Measurements from ENCODE around the gene ATG10.
"Not testable (repeated sequence)": the region's sequence is repeated elsewhere in the genome, so short reads cannot be mapped to it uniquely, and the experiment has no call there.

Gene ATG10

DNA sequence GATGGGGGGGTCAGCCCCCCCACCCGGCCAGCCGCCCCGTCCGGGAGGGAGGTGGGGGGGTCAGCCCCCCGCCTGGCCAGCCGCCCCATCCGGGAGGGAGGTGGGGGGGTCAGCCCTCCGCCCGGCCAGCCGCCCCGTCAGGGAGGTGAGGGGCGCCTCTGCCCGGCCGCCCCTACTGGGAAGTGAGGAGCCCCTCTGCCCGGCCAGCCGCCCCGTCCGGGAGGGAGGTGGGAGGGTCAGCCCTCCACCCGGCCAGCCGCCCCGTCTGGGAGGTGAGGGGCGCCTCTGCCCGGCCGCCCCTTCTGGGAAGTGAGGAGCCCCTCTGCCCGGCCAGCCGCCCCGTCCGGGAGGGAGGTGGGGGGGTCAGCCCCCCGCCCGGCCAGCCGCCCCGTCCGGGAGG, 168.0 kb downstream of the ATG10 start:
- not testable (repeated sequence) for DNase-seq

DNA sequence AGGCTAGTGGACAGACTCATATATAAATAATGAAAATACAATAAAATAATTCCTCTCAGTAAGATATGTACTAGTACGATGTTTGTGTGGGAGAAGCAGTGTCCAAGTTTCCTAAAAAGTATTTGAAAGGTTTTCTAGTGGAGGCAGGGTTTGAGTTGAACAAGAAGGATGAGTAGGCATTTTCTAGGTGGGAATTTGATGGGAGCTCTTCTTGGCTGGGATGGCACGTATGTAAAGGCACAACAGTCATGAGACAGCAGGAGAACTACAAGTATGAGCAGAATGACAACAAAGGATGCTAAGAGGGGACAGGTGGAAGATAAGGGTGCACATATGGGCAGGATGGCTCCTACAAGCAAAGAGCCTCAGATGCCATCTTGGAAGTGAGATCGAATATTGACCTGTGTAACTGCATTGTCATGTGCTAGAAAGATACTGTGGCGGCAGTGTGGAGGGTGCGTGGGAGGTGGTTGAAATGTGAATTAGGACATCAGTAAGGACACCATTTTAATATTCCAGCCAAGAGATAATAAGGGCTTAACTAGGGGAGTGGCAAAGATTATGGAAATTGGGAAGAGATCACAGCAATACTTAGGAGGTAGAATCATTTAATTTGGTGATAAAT, 170.5 kb downstream of the ATG10 start:
- DNase-seq = no peak

DNA sequence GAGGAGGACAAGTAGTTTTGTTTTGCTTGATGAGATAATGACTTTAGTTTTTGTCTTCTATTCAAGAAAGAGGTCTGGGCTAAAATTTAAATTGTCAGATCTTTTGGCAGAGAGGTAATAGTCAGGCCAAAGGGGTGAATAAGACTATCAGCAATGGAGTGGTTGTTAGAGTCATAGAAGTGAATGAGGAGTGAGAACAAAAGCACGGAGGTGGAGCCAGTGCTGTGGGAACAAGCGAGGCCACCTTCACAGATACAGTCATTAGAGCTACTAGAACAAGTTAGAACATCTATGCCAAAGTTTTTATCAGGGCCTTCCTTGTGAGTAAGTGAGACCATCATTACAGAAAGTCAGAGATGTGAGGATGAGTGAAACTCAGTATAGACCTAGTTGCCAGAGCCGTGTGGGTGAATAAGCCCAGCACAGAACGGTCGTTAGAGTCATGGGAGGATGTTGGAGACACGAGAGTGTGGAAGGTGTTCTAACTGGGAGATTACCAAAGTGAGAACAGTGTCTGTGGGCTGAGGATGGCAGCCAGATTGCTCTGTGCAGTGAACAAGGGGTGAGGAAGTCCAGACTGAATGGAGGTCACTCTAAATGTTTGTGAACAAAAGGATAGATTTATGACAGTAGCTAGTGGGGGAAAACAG, 171.2 kb downstream of the ATG10 start:
- DNase-seq = no peak

DNA sequence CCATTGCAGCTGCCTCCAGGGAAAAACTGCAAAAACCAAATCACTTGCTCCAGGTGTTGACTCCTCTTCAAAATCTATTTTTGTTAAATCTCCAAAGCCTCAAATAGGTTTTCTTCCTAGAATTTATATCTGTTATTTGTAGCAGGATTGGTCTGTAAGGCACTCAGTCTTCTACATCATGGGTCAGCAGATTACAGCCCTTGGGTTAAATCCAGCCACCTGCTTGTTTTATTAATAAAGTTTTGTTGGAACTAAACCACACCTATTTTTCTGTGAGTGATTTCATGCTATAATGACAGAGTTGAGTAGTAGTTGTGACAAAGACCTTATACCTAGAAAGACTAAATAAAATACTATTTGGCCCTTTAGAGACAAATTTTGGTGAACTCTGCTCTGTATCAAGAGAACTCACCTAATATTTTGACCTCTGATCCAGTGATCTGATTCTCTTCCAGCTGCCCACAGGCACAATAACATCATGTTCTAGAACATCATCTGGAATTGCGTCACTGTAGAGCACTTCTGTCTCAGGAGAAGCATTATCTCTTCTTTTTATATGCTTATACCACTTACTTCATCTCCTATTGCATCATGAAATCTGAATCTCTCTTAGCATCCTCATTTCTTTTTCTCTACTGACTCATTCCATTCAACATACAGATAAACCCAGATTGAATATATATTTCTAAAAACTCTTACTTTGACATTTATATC, 176.2 kb downstream of the ATG10 start:
- DNase-seq = no peak

DNA sequence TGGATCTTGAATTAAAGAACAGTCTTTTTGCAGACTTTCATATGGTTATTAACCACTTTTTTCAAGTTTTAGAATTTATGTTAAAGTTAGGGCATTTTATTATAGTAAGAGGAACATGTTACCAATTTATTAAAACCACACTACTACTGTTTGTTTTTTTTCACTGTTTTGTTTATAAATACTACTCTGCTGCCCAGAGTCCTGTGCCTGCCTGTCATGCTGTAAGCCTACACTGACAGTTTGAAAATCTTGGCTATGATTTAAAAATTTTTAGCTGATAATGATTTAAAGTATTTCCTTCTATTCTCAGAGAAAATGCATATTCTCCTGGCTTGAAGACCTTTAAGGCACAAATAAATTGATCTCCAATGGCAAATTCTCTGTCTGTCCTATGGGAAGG, 177.6 kb downstream of the ATG10 start:
- DNase-seq = no peak

DNA sequence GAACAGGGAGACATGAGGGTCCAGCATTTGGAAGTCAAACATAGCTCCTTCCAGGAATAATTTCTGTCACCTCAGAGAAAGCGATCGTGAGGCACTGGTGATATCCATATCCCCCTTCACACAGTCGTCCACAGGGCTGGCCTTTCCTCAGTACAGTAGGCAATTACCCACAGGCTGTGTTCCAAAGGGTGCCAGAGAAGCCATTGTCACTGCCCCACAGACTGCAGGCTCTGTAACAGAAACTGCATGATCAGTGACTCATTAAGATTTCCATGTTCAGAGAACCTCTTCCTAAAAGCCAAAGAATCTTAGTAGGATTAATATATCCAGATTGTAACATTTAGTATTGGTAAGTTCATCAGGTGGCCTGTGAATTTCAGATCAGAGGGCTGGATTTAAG, 178.7 kb downstream of the ATG10 start:
- DNase-seq = no peak

DNA sequence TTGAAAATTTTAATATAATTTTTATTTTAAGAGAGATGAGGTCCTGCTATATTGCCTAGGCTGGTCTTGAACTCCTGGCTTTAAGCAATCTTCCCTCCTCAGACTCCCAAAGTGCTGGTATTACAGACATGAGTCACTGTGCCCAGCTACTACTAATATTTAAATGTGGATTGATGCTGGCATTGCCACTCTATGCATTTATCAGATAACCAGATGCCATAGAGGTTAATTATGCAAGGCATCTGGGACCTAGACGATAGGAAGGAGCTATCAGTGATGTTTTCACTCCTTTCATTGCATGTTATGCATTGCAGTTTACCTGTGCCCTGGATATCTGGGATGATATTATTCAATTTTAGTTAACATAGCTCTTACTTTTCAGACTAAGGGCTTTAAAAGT, 179.4 kb downstream of the ATG10 start:
- DNase-seq = no peak

DNA sequence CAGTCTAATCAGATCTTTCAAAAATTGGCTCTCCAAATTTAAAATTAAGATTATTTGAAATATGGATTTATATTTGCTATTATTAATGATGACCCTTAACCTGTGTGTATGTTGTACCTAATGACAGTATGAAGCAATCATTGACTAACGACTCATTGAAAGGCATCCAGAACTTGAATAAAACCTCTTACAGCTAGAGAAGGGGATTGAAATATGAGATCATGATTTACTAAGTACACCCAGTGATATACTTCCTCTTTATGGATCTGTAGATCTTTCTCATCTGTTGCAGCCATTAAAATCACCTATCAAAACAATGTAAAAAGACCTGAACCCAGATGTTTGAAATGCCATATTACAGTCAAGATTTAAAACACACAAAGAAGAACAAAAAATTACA, 179.8 kb downstream of the ATG10 start:
- DNase-seq = no peak

DNA sequence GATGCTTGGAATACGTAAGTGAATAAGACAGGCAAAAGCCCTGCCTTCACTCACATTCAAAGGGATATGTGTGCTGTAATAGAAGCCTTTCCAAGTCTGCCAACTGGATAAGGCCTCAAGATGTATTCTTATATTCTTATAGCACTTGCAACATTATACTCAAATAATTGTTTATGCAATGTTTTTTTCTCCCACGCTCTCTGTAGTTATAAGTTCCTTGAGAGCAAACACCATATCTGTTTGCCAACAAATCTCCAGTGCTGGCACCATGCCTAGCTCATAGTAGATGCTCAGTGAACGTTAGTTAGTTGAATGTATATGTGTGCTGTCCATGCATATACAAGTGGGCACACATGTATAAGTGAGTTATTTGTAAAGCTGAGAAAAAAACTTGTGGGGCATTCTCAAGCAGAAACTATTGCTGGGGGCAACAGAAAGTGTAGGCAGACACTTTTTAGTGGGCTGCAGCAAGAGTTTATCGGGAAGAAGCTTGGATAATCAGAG, 181.2 kb downstream of the ATG10 start:
- DNase-seq = no peak

DNA sequence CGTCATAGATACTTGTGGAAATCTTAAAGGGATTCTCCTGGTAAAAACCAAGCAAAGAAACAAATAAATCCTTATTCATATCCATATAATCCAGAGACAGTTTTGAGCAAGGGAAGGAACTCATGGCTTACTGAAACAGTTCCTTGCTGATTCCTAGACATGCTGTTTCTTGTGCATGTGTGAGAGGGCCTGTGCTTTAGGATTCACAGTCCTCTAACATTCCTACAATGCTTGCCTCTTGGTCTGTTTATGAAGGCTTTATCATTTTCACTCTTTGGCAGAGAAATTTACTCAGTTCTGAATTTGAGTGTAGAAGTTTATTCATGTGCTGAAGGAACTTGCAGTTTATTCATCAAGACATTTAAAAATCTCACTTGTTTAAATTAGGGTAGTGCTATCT, 183.0 kb downstream of the ATG10 start:
- no peak for DNase-seq

DNA sequence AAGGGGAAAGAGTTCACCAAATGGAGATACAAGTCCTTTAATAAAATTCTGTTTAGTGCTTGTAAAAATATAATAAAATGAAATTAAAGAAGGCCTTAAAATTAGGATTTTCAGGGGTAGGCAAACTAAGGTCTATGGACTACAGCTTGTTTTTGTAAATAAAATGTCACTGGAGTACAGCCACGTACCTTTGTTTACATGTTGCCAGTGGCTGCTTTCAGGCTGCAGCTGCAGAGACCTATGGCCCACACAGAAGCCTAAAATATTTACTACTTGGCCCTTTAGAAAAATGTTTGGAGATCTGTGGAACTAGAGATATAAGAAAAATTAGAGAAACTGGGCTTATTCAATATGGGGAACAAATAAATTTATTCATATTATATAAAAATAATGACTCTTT, 183.5 kb downstream of the ATG10 start:
- DNase-seq = no peak

DNA sequence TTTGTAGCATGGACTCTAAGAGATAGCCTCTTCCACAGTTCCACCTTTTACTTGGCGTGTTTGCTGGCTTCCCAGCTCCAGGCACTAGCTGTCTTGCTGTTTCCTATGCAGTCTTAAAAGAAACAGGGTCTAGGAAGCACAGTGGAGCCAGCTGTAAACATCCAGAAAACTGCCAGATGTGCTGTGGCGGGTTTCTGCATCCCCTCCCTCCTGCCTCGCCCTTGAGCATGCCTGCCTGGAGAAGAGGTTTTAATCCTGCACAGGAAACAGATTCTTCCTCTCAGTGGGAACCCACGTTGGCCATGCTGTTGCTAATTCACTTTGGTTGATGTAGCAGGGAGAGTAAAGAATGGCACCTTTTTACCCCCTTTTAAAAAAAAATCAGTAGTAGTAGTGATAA, 185.1 kb downstream of the ATG10 start:
- DNase-seq = no peak

DNA sequence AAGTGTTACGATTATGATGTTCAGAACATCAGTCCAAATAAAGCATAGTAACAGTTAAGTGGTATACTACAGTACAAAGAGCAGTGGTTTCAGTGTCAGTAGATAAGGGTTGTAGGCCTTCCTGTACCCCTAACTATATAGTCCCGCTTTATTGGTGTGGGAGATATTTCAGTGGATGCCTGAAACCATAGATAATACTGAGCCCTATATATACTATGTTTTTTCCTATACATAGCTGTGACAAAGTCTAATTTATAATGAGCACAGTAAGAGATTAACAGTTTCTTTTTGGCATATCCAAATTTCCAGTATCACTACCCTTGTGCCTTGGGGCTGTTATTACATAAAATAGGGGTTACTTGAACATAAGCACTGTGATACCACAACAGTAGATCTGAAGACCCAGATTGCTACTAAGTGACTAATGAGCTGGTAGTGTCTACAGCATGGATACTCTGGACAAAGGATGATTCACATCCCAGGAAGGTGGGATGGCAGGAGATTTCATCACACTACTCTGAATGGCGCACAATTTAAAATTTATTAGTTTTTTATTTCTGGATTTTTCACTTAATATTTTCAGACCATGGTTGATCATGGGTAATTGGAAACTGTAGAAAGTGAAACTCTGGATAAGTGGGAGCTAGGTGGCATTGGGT, 187.1 kb downstream of the ATG10 start:
- no peak for DNase-seq

DNA sequence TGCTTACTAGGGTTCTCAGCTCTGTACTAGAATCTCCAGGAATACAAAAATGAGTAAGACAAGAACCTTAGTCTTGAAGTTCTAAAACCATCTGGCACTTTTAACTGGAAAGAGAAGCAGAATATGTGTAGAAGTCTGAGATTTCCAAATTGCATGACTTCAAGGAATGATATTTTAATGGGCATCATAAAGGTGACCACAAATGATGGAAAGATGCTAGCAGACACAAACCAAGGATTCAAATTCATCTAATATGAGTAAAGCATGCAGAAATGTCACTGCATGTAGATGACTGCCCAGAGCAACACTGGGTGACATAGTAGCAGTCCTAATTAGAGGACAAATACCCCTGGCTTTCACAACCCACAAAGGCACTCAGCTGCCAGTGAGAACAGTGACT, 189.1 kb downstream of the ATG10 start:
- no peak for DNase-seq

DNA sequence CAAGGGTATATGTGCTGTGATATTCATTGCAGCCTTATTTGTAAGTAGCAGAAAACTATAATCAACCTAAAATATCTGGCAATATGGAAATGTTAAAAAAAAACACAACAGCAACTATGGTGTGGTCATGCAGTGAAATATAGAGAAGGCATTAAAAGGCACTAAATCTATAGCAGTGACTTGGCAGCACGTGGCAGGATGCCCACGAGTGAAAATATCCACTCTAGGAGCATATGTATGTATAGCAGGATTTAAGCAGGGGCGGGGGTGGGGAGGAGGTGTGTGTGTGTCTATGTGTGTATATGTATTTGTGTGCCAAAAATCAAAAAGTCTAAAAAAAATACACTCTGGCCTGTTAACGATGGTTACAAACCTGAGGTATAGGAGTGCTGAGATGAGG, 190.8 kb downstream of the ATG10 start:
- DNase-seq = no peak

DNA sequence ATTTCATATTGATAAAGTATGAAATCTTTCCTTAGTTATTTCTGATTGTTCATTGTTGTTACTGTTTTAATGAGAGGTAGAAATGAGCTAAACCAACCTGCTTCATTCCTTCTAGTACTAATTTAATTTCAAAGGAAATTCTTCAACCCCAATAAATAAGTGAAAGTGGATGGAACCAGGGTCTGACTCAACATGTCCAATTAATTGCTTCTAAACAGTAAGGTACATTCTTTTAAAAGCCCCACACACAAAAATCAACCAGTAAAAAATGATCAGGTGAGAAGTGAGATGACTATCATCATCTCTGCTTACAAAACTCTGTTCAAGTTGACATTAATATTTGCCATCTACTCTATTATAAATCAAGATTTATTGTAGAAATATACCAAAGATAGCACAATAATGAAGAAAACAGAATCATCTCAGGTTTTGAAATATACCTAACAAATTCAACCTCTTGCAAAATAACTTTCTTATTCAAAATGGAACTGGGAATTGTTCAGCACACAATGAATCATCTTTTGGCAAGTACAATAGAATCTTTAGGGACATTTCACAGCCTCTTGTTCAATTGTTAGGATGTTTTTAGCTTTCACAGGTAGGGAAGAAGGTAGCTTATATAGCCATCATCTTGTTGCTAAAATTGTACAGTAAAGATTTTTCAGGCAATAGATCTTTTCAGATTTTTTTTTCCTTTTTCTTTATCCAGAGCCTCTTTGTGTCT, 191.8 kb downstream of the ATG10 start:
- DNase-seq = no peak

DNA sequence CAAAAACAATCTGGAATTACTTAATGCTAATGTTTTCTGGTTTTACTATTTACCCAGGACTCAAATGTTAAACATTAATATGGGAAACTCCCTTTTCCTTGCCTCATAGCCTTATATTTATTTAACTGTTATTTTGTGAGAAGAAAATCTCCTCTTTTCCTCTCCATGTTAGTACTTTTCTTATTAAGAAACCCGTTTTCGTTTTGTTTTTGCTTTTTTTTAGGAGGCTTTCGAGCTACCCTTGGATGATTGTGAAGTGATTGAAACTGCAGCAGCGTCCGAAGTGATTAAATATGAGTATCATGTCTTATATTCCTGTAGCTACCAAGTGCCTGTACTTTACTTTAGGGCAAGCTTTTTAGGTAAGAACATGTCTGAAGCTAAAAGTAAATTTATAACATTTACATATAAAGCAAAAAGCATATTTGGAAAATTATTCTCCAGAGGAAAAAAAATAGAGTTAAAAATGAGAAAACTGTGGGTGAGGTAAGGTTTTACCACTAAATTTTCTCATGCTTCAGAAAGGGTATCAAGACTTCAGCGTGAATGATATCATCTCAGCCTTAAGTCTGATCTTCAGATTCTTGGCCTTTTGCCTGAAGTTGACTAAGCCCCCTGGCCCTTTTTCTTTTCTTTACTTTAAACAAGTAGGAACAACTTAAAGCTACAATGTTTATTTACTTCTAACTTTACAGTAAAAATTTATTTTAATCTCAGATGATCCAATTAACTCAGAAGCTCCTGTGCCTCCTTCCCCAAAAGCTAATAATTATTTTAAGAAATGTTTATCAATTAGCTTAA, 192.6 kb downstream of the ATG10 start:
- DNase-seq = no peak

DNA sequence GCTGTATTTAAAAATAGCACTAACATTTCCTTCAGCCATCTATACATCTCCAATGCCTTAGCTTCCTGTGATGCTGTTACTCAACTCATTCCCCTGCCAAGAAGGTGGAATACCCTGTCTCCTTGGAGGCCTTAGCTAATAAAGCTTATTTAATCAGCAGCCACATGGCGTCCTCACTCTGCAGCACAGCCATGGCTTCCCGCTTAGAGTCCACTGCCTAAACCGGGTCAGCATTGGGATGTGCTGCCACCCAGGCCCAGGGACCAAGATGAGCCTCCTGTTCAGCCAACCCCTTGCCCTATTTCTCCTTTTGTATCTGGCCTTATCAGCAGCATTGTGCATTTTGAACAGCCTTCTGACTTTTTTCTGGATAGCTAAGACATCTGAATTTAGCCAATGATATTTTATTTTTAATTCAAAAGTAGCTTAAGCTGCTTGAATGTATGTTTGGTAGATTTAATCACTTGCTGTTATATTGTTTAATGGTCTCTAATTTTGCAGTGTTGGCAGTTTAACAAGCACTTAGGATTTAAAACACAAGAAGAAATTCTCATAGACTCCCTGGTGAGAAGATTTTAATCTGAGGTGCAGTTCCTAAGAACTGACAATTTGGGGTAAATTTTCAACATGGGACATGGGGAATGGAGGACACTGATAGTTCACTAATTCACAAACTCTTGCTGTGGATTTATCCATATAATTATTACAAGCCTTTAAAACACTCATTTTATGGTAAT, 193.3 kb downstream of the ATG10 start:
- no peak for DNase-seq

DNA sequence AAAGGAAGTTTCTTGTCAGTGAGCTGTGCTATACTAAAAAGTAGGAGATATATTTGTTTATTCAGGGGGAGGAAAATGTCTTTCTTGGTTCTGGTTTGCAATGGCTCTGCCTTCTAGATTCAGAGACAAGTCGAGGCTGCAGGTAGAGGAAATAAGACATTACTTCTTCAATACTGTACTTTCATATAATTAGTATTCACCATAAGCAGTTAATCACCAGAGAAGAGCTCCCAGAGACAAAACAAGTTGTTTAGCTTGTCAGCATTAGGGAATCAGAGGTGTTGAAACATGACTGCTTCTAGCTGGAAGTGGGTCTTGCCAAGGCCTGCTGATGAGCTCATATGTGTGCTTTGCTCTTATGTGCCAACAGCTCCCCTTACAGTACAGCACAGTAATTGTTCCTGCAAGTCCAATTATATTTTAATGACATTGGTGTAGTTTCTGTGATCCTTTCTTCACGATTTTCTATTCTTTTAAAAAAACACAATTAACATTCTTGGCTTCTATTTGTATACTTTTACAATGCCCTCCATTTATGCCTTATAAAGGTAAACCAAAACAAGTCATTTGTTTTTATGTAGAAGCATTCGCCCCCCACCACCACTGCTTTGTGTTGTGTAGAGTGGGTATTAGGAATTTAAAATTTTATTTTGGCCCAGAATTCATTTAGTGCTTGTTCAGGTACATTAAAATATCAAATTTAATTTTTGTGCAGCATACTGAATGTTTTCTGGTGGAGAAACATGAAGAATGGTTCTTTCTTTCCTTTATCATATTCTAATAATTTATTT, 194.1 kb downstream of the ATG10 start:
- DNase-seq = peak; percentile 22

DNA sequence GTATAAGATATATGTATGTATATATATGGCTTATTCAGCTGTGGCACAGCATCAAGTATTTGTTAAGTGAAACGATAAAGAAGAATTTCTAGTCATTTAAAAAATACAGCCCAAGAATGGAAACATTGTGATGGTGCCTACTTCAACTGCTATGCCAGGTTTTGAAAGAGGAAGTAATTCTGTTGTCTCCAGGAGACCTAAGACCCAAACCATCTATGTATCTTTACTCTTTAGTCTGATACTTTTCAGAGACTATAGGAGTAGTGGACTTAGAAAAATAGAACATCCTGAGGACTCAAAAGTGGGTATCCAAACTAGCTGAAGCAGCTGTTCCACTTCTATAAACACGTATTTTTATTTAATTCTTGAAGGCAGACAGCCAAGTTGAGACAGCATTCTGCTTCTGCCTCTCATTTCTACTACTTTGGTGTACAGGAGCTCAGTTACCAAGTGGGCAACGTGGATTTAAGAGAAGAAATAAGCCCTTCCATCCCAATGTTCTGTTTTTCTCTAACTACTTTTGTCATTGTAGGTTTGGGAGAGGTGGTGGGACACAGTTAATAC, 195.6 kb downstream of the ATG10 start:
- no peak for DNase-seq

Measured in activated gamma-delta T cell treated with Interleukin-2 at 50 U/mL for 16 hours (primary cell).